GM23338 (cell line): ENCODE results near the gene TMUB1.

Experiments
- EZH2 ChIP-seq: fragments of 200-600 bp; sonication (generic); IDR thresholded peaks from one replicate; pipeline ENCODE4 v1.8.0; 2017; ENCODE audit warnings: antibody characterized with exemption, mild to moderate bottlenecking, low read depth; ENCODE audit not compliant: unreplicated experiment
- JUNB ChIP-seq: IDR thresholded peaks from one replicate; pipeline ENCODE4 v1.6.1; 2016; ENCODE audit warnings: antibody characterized with exemption; ENCODE audit not compliant: unreplicated experiment
- POLR2AphosphoS5 ChIP-seq: IDR thresholded peaks from 2 replicates; pipeline ENCODE4 v1.6.1; 2016; ENCODE audit warnings: antibody characterized with exemption, low read depth
- TF ChIP-seq, protein P1 (sequence below), 2 experiments: fragments of 200-600 bp in 1 of 2; sonication (generic) in 1 of 2; conservative IDR thresholded peaks; 2 replicates each; pipeline versions ENCODE4 v1.5.1 to v1.6.1; 2016 to 2017; ENCODE audit warnings: antibody characterized with exemption in 2 of 2, low read depth in 2 of 2, mild to moderate bottlenecking in 2 of 2, moderate library complexity in 1 of 2

GRCh38 chr7:151128716-151129115 is 45.4 kb upstream of the TMUB1 start:
- TF ChIP-seq EZH2 (no peak), JUNB (no peak), POLR2AphosphoS5 (no peak)
- TF ChIP-seq, protein P1, sequence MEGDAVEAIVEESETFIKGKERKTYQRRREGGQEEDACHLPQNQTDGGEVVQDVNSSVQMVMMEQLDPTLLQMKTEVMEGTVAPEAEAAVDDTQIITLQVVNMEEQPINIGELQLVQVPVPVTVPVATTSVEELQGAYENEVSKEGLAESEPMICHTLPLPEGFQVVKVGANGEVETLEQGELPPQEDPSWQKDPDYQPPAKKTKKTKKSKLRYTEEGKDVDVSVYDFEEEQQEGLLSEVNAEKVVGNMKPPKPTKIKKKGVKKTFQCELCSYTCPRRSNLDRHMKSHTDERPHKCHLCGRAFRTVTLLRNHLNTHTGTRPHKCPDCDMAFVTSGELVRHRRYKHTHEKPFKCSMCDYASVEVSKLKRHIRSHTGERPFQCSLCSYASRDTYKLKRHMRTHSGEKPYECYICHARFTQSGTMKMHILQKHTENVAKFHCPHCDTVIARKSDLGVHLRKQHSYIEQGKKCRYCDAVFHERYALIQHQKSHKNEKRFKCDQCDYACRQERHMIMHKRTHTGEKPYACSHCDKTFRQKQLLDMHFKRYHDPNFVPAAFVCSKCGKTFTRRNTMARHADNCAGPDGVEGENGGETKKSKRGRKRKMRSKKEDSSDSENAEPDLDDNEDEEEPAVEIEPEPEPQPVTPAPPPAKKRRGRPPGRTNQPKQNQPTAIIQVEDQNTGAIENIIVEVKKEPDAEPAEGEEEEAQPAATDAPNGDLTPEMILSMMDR (conservative IDR thresholded peaks at IDR 0.05; ENCODE audit: low read depth in 2 of 2): no peak
